Activated T-helper 1 cell treated with anti-CD3 and anti-CD28 coated beads, Interleukin-2, amount 50 U/mL, for 16 hours (primary cell): ENCODE results near the gene TSEN15.

Source experiments
- DNase-seq, 2 donors: peaks; one replicate each; pipeline ENCODE4 v3.0.0-alpha.2; 2020; ENCODE audit warnings: low read depth in 1 of 2, low spot score in 1 of 2

TSEN15 gene

DNA sequence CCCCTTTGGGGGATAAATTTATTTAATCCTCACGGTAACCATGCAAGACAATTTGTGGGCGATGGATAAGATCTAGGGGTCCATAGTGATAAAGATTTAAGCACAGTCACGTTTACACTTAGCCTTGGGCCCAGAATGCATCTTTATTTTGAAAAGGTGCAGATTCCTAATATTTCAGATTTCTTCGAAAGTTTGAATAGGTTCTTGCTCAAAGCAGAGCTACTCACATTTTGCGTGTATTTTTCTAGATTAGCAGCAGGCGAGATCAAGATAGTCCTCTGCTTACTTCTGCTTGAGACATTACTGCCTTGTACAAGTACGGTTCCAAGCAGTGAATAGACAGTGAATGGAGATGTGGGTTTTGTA lies 647 bp downstream of the TSEN15 start:
- DNase-seq: no peak

DNA sequence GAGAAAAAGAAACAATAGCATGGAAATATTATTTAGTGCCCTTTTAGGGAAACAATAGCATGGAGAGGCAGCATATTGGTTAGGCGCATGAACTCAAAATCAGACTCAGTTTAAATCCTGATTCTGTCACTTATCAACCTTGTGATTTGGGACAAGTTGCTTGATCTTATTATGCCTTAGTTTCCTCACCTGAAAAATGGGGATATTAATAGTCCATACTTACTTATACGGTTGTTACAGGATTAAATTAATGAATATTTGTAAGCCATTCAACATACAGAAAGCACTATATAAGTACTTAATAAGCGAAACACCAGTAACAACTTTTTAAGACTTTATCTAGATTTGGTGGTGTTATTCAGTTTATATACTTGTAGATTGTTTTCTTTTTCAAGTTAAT lies 1.2 kb downstream of the TSEN15 start:
- no peak for DNase-seq

DNA sequence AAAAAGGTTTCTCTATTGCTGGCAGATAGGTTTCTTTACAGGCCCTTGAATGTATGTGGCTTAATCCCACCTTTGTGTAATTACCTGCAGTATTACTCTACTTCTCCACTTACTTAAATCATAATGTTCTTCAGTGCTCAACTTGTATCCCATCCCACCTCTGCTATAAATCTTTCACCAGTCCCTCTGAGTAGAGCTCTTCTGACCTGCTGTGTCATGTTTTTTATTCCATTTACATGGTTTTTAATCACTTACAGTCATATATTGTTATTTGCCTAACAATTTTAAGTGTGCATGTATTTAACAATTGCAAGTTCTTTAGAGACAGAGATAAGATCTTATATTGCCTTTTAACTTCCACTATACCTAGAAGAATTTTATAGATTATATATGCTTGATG lies 2.4 kb downstream of the TSEN15 start:
- DNase-seq: no peak

DNA sequence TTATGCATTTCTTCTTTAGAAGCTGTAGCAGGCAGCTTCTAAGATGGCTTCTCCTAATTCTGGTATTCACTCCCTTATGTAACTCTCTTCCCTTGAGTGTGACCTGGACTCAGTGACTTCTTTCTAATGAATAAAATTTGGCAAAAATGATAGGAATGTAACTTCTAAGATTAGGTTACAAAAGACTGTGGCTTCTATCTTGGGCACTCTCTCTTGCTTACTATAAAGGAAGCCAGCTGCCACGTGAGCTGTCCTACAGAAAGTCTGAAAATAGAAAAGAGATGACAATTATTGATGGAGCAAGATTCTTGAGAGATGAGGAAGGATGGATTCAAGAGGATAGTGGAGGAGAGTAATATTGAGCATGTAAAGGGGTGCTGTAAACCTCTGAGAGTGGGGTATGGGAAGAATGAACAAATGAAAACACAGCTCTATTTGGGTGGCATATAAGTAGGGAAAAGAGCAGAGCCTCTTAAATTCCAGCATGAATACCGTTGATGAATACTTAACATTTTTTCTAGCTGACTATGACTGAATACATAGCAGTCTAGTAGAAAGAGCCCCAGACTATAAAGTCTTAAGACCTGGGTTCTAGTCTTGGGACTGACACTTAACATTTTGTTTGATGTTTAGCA lies 5.5 kb downstream of the TSEN15 start:
- DNase-seq: no peak

DNA sequence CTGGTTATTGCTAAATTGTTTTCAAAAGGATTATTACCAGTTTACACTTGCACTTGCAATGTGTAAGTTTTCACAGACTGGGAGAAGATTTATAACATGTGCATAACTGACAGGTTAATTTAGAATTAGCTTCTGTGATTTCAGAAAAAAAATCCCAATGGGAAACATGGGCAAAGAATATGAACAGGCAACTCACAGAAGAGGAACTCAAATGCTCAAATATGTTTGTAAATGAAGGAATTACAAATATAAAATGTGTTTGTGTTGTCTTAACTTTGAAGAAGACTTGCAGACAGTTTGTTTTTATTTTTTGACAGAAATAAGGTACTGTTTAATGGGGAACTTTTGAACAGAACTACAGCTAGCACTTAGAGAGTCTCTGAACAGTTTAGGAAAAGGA lies 8.4 kb downstream of the TSEN15 start:
- no peak for DNase-seq

DNA sequence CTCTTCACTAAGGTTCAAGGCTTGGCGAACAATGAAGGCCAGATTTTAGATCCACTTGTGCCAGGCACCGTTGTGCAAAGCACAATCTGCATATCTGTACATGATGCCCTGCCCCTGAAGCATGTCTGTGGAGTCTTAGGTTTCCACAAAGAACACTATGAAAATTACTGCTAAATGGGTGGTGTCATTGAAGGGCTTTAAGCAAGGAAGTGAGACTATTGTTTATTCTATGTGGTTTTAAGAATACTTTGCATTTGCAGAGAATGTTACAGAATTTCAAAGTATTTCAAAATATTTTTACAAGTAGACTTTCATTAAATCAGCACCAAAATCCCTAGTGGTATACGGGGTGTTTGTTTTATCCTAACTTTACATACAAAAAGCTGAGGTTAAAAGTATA lies 8.8 kb downstream of the TSEN15 start:
- DNase-seq: no peak

DNA sequence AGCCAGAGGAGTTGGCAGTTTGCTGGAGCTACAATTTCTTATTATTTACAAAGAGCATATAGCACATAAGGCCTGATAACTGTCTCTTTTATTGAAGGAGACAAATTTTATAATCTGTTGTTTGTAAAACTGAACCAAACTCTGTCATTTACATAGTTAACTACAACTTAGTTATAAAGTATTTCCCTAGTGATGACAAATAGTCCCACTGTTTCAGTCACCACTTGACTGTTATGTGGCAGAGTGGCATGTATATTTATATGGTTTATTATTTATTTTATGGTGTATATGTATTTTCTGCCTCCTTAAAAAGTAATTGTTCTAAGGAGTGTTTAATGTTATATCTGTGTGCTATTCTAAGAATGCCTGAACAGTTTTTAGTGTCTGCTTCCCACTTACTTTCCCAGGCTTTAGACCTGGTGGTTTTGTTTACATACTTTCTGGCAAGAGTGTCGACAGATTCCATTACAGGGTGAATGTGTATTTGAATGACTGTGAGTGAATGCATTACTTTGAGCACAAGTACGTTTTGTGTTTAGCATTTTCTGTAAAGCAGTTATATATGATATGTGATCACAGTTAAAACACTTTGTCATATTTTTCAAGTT lies 10.0 kb downstream of the TSEN15 start:
- no peak for DNase-seq

DNA sequence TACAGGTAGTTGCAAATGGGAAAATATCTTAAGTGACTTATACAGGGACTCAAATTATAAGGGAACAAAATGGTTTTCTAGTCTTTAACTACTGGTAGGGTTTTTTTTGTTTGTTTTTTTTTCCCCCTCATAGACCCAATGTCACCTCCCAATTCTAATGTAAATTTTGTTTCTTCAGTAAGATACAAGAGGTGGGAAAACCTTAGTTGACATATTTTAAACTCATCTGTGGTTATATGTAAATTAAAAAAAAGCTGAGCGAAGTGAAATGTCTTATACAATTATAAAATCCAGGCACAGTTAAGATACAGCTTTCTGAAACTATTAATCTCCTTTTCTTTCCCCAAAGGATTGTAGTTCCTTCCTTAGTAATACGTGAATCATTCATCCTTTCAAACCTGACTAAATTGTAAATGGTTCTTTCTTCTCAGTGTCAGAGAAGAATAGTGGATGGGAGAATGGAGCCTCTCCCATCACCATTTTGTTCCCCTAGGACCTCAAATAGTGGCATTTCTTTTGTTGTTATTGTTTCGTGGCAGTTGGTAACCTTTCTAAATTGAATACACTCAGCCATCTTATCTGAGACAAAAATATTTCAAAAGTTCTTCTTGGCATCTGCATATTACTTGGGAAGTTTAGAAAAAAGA lies 11.2 kb downstream of the TSEN15 start:
- DNase-seq: no peak

DNA sequence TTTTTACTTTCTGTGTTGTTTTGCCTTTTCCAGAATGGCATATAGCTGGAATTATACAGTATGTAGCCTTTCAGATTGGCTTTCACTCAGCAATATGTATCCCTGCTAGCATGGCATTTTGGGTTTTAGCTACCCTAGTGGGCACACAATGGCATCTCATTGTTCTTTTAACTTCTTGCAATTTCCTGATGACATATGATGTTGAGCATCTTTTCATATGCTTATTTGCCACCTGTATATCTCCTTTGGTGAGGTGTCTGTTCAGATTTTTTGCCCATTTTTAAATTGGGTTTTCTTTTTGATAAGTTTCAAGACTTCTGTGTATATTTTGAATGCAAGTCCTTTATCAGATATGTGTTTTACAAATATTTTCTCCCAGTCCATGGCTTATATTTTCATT lies 14.0 kb downstream of the TSEN15 start:
- no peak for DNase-seq

DNA sequence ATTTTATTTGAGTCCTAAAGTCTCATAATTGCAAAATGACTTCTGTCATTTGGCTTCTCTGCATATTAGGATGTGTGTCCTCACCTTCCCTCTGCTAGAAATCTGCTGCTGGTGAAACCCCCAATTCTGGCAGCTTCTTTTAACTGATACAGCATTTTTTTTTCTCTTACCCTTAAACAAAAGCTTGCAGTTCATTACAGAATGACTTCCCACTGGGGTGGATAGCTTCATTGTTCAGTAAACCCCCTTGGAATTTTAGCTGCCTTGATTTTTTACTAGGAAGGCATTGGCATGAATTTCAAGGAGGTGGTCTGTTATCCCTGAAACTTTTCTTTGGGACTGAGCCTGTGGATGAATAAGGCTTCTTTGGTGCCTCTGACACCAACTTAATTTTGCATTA lies 16.8 kb downstream of the TSEN15 start:
- no peak for DNase-seq

DNA sequence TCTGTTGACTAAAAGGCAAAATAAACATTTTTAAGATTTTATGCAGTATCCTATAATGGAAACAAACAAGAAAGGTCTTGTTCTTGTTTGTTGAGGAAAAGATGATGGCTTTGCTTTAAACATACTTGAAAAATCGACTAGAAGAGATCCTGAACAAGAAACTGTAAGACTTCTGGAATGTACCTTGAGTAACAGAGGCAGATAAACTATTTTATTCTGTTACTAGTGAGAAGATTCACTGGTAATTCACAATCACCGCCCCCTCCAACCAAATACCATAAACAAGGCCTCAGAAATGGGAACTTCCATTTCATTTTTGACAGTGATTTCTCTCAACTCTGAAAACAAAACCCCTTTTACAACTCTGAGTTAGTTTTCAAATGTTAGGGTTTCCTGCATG lies 18.1 kb downstream of the TSEN15 start:
- no peak for DNase-seq

DNA sequence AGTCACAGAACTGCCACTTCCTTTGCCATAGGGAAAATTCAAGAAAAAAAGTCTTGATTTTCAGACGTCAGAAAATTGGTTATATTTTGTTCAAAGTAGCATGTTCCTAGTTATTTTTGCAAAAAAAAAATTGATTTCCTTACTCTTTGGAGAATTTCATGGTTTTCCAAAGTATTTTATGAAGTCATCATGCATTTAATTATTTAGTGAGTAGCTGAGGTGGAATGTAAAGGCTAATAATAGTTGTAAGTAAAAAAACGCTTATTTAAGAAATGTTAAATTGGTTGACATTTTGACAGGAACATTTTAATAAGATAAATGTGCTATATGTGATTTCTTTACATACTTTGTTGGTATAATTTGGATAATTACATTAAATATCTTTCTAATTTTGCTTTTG lies 20.8 kb downstream of the TSEN15 start:
- no peak for DNase-seq

DNA sequence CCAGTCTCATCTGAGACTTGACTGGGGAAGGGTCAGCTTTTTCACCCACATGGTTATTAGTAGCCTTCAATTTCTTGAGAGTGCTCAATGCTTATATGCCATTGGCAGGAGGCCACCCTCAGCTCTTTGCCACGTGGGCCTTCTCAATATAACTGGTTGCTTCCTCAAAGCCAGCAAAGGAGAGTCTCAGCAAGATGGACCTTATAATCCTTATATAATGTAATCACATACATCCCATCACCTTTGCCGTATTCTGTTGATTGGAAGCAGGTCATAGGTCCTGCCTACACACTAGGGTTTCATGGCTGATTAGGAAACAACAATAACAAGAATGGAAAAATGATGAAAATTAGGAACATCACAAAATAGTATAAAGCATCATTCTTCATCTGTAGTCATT lies 22.9 kb downstream of the TSEN15 start:
- DNase-seq: no peak

DNA sequence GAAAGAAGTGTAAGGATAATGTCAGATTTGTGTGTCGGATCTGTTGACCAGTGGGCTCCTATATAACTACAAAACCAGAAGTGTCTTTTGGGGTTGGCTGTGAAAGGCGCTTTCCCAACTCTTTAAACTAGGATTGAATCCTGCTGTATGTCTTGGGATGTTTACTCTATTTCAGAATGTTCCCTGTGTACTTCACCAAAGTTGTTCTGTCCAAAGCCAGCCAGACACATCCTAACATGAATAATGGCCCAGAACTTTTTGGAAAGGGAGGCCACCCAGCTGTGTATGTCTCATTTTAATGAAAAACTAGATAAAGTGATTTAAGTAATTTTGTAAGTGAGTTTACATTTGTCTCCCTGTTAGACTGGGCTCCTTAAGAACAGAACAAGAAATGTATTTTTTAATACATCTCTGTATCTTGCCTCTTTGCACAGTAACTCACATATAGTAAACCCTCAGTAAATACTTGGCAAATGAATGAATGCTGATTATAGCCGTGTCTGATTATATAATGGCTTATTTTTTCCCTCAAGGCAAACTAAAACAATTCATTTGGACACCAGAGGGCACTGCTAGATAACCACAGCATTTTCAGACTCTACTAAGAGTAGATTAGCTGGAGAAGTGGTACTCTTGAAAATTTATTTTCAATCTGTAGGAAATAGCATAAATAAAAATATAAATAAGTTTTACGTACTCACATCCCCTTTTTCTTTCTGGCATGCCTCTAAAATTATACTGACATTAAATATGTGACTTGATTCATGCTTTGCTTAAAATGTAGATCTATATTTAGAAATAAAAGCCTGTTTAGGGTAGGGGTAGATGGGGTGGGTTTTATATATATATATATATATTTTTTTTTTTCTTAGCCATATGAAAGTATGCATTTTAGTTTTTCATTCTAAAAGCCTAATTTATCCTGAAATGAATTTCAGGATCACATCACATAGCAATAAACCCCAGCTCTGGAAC lies 23.8 kb downstream of the TSEN15 start:
- no peak for DNase-seq

DNA sequence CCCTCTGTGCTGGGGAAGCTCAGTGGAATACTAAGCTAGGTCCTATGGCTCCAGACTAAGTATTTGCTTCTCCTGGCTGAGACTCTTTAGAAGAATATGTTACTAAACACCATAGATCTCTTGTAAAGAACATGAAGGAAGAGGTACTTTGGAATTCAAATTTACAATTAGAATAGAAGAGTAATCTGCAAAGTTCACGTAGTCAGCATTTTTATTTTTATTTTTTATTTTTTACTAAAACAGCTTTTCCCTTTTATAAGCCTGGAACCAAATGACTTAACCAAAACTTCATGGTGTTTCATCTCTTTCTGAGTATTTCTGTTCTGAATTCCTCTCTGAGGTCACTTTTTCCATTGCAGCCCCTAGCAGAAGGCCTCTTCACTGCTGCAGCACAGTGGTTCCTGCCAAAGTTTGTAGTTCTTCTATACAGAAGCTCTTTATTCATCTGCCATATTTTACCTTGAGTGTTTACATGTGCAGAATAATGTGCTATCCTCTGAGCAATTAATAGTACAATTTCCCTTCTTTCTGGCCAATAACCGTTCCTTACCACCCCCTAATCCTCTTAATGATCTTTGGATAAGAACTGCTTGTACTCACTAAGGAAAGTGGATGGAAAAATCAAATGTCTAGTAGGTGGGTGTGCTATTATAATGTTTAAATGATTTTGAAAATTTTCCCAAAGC lies 27.2 kb downstream of the TSEN15 start:
- no peak for DNase-seq

DNA sequence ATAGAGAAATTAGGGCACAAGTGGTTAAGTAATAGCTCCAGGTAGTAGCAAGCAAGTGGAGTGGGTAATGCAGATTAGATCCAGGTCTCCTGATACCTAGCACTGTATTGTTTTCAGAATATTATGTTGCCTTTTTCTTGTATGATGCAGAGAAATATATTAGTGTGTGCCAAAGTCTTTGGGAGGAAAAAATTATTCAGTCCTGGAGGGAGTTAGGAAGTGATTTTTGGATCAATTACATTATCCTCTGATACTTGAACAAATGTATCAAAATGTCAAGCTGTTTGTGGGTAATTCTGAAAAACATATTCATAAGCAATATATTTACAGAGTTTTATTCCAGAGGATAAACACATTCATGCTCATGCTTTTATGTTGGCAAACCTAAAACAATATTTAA lies 28.8 kb downstream of the TSEN15 start:
- no peak for DNase-seq

DNA sequence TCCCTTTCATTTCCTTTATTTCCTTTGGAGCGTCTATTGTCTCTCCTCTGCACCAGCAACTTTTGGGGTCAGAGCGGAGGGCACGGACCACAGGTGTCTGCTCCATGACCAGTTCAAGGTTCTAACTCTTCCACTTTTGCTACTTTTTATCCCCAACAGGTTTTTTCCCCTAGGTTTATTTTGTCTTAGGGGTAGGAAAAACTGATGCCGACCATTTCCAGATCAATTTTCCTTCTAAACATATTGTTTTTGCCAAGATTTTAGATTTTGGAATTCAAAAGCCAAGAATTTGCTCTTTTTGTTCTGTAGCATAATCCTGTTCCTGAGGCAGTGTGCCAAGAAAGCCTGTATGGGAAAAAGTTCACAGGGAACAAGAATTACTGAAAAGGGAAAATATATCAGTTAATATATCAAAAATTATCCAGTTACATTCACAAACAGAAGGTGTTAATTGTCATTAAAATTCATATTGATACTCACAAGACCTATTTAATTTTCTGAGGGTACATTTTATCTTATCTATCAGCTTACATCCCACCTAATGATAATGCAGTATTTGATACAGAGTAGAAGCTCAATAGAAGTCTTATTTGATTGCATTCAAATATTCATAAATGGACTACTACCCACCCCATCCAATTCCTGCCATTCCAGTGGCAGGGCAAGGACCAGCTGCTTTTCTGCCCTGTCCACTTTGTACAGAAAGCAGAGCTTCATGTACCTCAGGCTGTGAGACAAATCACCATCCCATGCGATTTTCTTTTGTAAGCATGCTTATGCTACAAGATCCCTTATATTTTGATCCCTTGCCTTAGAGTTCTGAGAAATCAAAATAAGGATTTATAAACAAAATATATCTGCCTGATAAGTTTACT lies 31.2 kb downstream of the TSEN15 start:
- no peak for DNase-seq

DNA sequence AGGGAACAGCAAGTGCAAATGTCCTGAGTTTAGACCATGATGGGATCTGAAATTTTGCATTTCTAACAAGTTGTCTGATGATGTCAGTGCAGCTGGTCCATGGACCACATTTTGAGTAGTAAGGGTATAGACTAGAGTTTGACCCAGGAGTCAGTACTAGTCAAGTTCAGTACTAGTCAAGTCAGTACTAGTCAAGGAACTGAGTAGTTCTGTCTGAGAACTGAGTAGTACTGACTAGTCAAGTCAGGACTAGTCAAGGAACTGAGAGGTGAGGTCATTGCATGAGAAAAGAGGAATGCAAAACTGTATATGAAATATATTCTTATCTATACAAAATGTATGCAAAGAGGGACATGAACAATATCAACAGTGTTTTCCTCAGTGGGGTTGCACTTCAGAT lies 34.1 kb downstream of the TSEN15 start:
- no peak for DNase-seq

DNA sequence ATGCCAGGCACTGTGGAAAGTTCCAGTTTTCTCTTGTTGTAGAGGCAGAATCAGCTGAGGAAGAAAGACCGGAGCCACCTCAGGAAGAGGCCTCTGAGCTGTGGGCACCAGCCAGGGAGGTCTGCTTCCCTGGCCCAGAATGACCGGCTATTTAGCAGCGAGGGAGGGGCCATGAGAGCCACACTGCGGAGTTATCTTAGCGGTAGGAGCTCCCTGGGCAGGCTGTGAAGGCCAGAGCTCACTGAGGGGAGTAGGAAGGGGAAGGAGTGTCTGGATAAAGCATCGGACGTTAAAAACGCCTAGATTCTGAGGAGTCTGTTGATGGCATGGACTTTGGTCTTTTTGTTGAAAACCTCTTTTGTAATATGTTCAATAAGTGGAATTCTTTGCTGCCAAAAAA lies 36.5 kb downstream of the TSEN15 start:
- no peak for DNase-seq

DNA sequence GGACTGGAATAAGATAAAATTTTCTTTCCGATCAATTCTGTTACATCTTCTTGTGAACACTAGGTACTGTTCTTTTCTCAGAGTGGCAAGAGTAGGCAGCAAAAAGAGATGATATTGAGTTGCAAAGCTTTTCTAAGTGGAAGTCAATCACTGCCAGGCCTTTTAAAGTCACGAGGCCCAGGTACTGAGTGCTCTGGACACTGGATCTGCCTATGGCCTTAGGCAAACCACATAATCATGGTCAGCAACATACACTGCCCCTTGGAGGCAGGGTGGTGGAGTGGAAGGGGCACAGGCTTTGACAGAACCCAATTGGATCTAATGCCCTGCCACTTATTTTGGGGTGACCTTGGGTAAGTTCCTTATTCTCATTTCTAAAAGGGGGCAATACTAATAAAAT lies 41.5 kb downstream of the TSEN15 start:
- DNase-seq: no peak
